GM04503 (cell line): Measurements from ENCODE around the gene DICER1.

Experiments
- DNase-seq: peaks from one replicate; pipeline ENCODE4 v3.0.0-alpha.2; 2012; ENCODE audit warnings: low read depth

The DICER1 gene

DNA sequence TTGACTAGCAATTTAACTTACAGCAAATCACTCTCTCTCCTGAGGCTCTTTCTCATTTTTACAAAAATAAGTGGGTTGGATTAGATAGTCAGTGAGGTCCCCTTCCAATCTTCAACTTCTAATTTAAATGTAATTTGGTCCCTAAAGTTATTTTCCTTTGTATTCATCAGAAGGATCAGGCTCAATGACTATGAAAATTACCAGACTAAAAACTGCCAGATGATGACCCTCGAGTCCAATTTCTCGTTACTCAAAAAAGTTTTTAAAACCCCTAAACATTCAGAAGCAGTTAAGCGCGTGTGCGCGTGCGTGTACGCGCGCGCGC lies 34.7 kb downstream of the DICER1 start:
- no peak for DNase-seq

DNA sequence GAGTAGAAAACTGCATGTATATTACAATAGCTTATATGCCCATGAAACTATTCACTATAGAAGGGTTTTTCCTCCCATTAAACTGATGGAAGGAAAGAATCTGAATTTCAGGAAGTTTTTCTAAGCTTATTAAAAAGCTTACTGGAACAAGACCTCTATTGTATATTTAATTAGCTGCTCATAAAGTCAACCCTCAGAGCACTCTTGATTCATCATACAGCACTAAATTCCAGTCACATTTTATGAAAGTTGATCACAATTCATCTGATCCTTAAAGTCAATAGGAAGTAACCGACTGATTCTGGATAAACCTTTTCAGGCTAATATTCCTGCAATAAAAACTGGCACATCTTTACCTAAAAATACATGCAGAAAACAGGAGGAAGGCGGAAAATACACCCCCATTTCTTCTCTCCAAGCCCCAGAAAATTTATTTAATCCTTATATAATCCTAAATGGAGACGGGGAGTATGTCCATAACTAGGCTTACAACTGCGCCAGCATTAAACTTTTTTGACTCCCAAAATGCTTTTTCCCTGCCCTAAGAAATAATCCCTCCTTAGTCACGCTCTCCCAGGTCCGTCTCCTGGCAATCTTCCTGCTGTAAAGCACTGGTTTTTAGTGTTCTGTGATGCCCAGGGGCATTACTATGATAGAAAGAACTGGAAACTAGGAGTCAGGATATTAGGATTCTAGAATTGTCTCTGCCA lies 35.3 kb downstream of the DICER1 start:
- DNase-seq = no peak

DNA sequence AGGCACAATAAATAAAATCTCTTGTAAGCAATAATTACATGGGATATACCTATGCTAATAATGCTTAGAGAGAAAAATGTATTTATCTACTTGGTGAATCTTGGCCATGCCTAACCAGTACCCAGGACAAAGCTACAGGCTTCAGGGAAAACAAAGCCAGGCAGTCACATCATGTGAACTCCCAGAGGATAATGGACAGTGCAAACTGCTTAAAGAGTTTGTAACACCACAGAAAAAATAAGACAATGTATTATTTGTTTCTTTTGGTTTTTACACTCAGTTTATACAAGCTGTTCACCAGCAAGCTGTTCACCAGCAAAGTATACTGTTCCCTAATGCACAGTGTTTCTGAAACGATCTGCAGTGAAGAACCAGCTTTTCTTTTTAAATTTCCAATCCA lies 38.0 kb downstream of the DICER1 start:
- DNase-seq = no peak

- DNase-seq = no peak
These were observed 39.2 kb downstream of the DICER1 start for GRCh38 chr14:95117937-95118721.

DNA sequence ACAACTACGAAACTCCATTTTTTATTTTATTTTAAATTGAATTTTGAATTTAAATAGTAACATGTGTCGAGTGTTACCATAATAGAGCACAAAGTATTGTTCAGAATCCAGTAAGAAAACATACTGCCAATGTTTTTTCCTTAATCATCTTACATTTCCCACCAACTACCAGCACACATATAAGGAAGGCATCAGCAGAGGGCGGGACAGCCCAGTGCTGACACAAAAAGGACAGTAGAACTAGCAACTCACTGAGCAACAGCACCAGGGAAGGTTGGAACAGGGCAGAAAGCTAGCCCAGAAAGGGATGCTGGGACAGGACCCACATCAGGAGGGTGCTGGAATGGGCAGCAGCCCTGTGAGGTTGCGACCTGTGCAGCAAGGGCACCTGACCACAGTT lies 43.9 kb downstream of the DICER1 start:
- no peak for DNase-seq

GRCh38 chr14:95111507-95112164 lies 45.7 kb downstream of the DICER1 start:
- no peak for DNase-seq

DNA sequence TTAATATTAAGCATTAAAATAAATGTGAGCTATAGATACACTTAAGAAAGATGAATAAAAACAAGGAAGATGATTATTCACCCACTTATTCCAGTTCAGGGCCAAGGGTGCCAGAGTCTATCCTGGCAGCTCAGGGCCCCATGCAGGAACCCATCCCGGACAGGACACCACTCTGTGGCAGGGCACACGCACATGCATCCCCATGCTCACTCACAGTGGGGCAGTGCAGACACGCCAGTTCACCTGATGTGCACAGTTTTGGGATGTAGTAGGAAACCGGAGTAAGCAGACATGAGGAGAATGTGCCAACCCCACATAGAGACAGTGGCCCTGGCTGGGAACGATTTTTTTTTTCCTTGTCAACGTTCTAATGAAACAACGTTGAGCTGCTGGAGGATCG lies 47.2 kb downstream of the DICER1 start:
- DNase-seq = no peak

GRCh38 chr14:95107711-95108110 lies 49.6 kb downstream of the DICER1 start:
- no peak for DNase-seq

DNA sequence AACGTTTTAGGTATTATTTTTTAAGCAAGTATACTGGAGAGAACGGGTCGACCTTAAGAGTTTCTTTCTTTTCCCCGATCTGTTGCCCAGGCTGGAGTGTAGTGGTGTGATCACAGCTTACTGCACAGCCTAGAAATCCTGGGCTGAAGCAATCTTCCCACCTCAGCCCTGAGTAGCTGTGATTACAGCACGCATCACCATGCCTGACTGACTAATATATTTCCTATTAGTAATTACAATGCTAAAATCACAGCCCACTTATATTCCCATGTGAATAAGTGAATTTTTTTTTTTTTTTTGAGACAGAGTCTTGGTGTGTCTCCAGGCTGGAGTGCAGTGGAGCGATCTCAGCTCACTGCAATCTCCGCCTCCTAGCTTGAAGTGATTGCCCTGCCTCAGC lies 50.4 kb downstream of the DICER1 start:
- no peak for DNase-seq

- DNase-seq = no peak
These were observed 52.4 kb downstream of the DICER1 start for GRCh38 chr14:95104911-95105310.

DNA sequence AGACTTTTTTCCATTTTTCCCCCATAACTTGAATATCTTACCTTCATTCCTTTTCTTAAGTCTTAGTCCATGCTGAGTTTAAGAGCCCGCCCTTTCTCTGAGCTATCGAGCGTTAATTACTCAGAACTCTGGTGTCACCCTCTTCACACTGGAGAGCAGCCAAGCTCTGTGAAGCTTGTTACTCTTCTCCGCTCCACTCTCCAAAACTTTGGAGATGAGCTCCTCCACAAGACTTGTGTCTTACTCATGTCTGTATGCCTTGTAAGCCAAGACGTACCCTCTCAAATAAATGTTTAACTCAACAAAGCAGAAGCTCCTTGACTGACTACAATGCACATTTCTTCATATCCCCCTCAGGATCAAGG lies 54.7 kb downstream of the DICER1 start:
- DNase-seq = no peak

DNA sequence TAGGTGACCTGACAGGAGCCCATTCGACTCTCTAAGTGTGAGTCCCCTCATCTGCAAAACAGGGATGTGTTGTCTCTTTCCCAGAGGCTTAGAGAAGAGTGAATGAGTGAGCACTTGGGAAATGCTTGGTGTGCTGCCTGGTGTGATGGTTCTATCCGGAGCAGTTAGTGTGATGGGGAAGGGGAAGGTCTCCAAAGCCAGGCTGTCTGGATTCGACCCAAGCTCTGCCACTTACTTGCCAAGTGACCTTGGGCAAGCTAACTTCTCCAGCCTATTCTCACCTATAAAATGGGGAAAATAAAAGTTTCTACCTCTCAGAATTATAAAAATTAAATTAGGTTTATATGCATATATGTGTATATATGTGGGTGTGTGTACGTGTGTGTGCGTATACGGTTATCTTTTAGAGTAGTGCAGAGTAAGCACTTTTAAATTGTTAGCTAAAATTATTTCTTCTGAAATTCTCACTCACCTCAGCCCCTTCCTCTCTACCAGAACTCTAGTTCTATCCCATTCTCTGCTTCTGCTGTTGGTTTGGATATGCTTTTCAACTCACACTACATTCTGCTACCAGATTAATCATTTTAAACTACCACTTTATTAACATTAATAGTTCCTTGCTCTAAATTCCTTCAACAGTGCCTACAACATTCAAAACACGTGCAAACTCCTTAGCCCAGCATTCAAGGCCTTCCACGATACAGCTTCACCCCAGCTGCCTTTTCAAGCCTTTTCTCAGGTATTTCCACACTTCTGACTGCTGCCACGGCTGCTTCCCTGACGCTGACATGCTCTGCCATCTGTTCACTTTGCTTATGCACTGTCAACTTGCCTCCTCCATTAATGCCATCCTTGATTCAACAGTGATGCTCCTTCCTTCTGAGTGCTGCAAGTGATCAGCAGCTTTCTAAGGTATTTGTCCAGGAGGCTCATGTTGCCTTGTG lies 55.3 kb downstream of the DICER1 start:
- DNase-seq = no peak

- DNase-seq = peak; percentile 21
These were observed 58.2 kb downstream of the DICER1 start for GRCh38 chr14:95098984-95099599.

- DNase-seq = peak; percentile 29
These were observed 59.9 kb downstream of the DICER1 start for GRCh38 chr14:95097385-95097784.

DNA sequence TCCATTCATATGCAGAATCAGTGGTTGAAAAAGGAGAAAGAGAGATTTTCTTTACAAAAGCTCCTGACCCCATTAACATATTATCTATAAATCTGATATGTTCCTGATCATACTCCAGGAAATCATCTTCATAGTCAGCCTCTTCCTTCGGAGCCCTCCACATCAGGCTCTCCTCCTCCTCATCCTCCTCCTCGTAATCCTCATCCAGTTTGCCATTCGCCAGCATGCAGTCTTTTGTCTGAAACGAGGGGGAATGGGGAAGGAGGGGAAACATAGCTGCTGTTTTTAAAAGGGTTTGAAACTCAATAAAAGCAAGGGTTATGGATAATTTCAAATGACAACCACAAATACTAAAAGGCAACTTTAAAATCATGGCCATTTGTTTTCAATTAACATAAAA lies 60.9 kb downstream of the DICER1 start:
- DNase-seq = no peak

GRCh38 chr14:95095996-95096395 lies 61.3 kb downstream of the DICER1 start:
- no peak for DNase-seq

GRCh38 chr14:95092723-95093122 lies 64.6 kb downstream of the DICER1 start:
- DNase-seq = no peak

DNA sequence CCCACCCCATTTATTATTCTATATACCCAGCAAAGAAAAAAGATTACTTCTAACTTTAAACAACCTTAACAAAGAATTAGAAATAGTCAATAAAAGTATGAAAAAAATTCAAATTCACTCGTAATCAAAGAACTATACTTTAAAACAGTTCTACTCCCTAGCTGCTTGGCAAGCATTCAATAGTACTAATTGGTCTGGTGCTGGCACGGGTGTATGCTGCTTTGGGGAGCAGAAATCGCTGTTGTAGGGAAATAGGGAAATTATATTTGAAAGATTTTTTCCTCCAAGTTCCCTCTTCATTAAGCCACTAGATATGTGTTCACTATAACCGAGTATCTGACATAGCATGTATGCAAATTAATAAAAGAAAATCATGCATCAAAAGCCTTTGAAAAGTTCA lies 65.7 kb downstream of the DICER1 start:
- no peak for DNase-seq

DNA sequence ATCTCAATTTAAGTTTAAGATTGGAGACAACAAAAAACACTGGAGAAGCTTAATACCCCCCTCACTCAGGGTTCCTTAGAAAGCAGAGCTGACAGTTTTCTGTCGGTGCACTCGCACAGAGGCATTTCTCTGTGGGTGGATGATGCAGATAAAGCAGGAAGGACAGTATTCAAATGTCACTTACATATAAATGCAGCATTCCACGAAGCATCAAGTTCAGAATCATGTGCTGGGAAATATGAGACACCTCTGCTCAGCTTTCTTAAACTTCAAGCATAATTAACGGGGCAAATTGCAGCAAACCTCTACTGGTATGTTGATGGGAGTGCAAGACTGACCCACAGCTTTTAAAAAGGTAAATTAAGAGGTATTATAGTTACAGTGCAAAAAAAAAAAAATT lies 68.7 kb downstream of the DICER1 start:
- no peak for DNase-seq

DNA sequence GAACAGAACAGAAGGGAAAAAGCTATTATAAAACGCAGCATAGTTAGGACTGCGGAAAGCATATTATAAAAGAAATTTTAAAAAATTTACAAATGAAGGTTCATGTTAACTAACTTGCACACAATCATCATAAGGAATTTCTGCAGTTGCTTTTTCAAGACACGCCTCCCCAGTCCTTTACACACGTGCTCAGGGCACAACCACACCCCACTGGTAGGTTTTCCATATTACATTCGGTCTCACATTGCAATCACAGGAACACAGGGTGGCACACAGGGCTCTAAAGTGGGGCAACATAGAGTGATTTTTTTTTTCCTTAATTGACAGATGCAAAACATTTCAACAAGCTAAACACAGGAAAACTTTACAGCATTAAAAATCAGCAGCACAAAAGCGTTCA lies 69.7 kb downstream of the DICER1 start:
- DNase-seq = no peak

- no peak for DNase-seq
These were observed 72.0 kb downstream of the DICER1 start for GRCh38 chr14:95085321-95085720.

GRCh38 chr14:95078867-95079266 lies 78.5 kb downstream of the DICER1 start:
- no peak for DNase-seq
